Fibroblast of pulmonary artery (primary cell): ENCODE measurements around the gene SLC25A13.

Source experiments
- DNase-seq: peaks from one replicate; pipeline ENCODE4 v3.0.0-alpha.2; 2010; ENCODE audit warnings: low read depth
- H3K4me3 ChIP-seq: replicated peaks from 2 replicates; pipeline ENCODE4 v1.5.1; 2011; ENCODE audit warnings: low read depth, mild to moderate bottlenecking, control low read depth, low read length, moderate library complexity
- CTCF ChIP-seq: IDR thresholded peaks from 2 replicates; pipeline ENCODE4 v1.5.1; 2011; ENCODE audit warnings: mild to moderate bottlenecking, control low read depth, low read length, inconsistent platforms; ENCODE audit errors: missing control alignments

SLC25A13 gene

GRCh38 chr7:96244992-96245292, 77.0 kb downstream of the SLC25A13 start:
- no peak for DNase-seq
- no peak for TF ChIP-seq CTCF
- no peak overlapping the region for H3K4me3 ChIP-seq

DNA sequence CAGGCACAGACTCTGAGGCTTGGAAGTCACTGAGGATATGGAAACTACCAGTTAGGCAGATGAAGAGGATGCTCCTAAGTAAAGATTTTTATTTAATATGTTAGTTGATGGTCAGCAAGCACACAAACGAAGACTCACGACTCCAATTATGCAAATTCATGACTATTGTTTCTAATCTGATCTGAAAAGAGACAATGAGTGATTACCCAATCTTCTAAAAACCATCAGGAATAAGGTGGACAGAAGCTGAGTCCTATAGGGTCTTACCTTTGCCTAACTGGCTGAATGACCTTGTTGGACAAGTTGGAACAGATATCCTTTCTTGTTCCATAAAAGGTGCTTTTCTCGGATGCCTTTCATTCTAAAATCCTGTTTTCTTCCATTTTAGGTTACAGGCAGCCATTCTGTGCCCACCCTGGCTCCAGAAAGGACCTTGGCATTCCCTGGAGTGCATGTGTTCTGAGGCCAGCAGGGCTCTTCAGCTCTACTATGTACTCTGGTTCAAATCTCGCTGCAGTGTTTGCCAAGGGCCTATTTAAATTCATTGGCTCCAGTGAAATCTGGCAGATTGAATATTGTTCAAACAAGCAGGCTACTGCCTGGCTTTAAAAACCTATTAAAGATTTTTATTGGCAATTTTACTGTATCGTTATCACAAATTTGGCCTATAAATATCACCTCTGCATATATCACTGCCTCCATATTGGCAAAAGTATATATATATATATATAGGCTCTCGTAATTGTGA, 77.5 kb downstream of the SLC25A13 start:
- no peak for DNase-seq
- H3K4me3 ChIP-seq: no peak overlapping the region
- TF ChIP-seq CTCF: no peak

DNA sequence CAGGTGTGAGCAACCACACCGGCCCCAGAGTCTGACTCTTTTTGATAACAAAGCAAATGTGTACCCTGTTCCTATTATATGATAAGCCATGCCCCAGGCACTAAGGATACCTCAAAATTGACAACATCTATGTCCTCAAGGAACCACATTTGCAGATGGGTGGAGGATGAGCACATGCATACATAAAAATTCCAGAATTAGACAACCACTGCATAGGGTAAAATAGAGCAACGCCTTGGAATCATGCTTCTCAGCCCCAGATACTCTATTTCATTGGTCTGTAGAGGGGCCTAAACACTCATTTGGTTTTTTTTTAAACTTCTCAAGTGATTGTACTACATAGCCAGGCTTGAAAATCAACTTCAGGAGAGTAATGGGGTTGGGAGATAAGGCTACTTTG, 78.7 kb downstream of the SLC25A13 start:
- DNase-seq: no peak
- TF ChIP-seq CTCF: no peak
- no peak overlapping the region for H3K4me3 ChIP-seq

DNA sequence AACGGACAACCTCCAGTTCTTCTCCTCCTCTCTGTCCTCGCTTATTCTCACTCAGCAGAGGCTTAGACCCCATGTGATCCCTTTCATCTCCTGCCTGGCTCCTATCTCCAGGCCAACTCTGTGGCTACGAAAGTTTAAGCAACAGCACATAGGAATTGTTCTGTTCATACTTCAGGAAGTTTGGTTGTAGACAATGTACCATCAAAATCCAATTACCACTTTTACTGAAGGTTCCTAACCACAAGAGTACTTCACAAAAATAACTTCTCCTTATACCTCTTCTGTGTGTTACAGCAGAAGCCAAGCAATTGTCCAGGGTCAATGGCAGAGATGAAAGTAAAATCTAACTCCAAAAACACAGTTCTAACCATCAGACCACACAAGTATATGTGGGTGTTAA, 80.0 kb downstream of the SLC25A13 start:
- no peak for DNase-seq
- no peak overlapping the region for H3K4me3 ChIP-seq
- no peak for TF ChIP-seq CTCF

DNA sequence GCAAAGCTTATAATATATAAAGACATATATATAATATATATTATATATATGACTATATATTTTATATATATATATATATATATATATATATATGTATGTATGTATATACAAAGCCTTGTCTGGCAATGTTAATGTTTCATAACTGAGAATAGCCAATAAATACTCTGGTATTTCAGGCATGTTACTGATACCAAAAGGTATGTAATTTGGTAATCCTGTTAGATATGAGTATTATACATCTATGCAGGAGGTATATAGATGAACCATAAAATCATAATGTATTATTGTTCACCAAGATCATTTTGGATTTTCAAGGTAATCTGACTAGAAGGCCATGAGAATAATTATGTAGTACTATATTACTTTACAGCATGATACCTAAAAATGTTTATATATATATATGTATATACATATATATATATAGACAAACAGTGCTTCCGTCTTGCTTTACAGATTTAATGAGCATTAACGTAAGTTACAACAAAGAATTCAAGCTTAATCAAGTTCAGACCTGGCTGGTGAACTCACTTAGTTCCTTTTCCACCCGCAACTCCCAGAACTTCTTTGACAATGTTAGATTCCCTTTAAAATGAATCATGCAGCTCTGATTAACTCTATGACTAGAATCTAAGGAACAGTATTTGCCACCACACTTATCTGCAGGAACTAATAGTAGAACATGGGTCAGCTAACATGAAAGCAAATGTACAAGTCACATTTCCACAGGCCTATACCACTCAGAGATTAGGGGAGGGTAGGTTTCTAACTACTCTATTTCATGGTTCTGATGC, 82.7 kb downstream of the SLC25A13 start:
- DNase-seq: no peak
- no peak overlapping the region for H3K4me3 ChIP-seq
- no peak for TF ChIP-seq CTCF

DNA sequence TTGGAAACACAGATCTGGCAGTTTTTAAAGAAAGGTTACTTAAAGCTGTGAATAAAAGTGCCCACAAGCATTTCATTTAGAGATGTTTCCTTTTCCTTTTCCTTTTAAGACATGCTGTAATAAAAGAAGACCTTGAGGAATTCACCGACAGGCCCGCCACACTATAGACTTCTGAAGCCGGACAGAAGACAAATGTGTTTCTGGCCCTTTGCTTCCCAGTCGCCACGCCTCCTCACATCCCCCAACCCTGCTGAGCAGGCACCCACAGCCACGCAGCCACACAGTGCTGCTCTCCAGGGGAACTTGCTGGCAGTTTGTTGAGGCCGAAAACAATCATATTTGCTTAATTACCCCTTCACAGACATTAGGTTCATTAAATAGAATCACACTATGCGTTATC, 83.4 kb downstream of the SLC25A13 start:
- no peak for DNase-seq
- TF ChIP-seq CTCF: no peak
- H3K4me3 ChIP-seq: no peak overlapping the region
